Naive thymus-derived CD8-positive, alpha-beta T cell (primary cell): ENCODE results near the gene OCA2. TPM values are rescaled to one million over a fixed set of nuclear protein-coding genes. Genes with fewer than 3 reads are reported as not detected.

Experiments
- ATAC-seq, 2 donors: fragments of 150-1000 bp; cut with Tn5 transposase in 1 of 2; sonication (Bioruptor Pico), chemical (Tn5 transposase) in 1 of 2; 1 replicate in 1 of 2; 2 replicates in 1 of 2; pipeline ENCODE4 v1.10.0; 2021; ENCODE audit warnings: mild to moderate bottlenecking in 2 of 2, moderate library complexity in 2 of 2
- POLR2A ChIA-PET: fragments of 350-600 bp; sonication (Branson Sonifier 250); formaldehyde crosslinking; loops from one replicate; lab custom pipeline; 2021; ENCODE audit warnings: antibody characterized with exemption; lab: Charles Lee
- DNase-seq, 10 donors: peaks; one replicate each; pipeline versions ENCODE4 v3.0.0 to v3.0.0-alpha.2; 2020 to 2022
- H3K27ac Mint-ChIP-seq, 10 donors: one replicate each; pipeline ENCODE4 v1.8.0; 2020 to 2022; ENCODE audit warnings: mild to moderate bottlenecking in 10 of 10, mixed read lengths in 10 of 10, moderate library complexity in 4 of 10, inconsistent platforms in 1 of 10
- H3K27me3 Mint-ChIP-seq, 5 donors: one replicate each; pipeline ENCODE4 v1.8.0; 2021 to 2022; ENCODE audit warnings: mixed read lengths in 5 of 5
- H3K36me3 Mint-ChIP-seq, 3 donors: one replicate each; pipeline ENCODE4 v1.8.0; 2020 to 2022; ENCODE audit warnings: mixed read lengths in 3 of 3, mild to moderate bottlenecking in 2 of 3, inconsistent platforms in 1 of 3
- H3K4me1 Mint-ChIP-seq, 4 donors: one replicate each; pipeline ENCODE4 v1.8.0; 2021 to 2022; ENCODE audit warnings: mixed read lengths in 4 of 4
- H3K4me3 Mint-ChIP-seq, 10 donors: one replicate each; pipeline ENCODE4 v1.8.0; 2020 to 2022; ENCODE audit warnings: mild to moderate bottlenecking in 10 of 10, mixed read lengths in 10 of 10, moderate library complexity in 6 of 10, inconsistent platforms in 1 of 10
- H3K9me3 Mint-ChIP-seq, 9 donors: one replicate each; pipeline ENCODE4 v1.8.0; 2020 to 2022; ENCODE audit warnings: mixed read lengths in 9 of 9, mild to moderate bottlenecking in 3 of 9, inconsistent platforms in 1 of 9, moderate library complexity in 1 of 9
- polyA plus RNA-seq, 3 donors: library from polyadenylated mRNA; unstranded; fragments of 300-500 nt; fragmentation: Illumina TruSeq; gene quantifications; one replicate each; pipeline ENCODE4 v1.2.3, GENCODE V29; 2021
- total RNA-seq, 8 experiments: library from RNA in 2 of 8; stranded (reverse) in 2 of 8; gene quantifications; one replicate each; pipeline ENCODE4 v1.2.3 and lab custom pipeline; 2021 to 2026

The OCA2 gene
- total and polyA plus RNA-seq, 5 experiments from 2014 or later = not detected

- Mint-ChIP-seq H3K27ac (no peak overlapping the region), H3K27me3 (peaks cover 0 to 12% (median 1%) of the 10 kb centered on the region in 5 donors), H3K4me3 (no peak overlapping the region), H3K36me3 (no peaks in the 10 kb centered on the region), H3K4me1 (no peaks in the 10 kb centered on the region), H3K9me3 (peaks cover 0 to 12% (median 2%) of the 10 kb centered on the region in 9 donors)
- ATAC-seq (no peak), DNase-seq (no peak)
- POLR2A ChIA-PET = no interaction called here
Measured at GRCh38 chr15:27805261-27806220, 293.6 kb downstream of the OCA2 start.

- Mint-ChIP-seq H3K4me1 (no peaks in the 10 kb centered on the region), H3K9me3 (peaks cover 0 to 16% (median 6%) of the 10 kb centered on the region in 9 donors), H3K36me3 (no peaks in the 10 kb centered on the region), H3K27ac (no peak overlapping the region), H3K4me3 (no peak overlapping the region), H3K27me3 (peaks cover 0 to 12% (median 0%) of the 10 kb centered on the region in 5 donors)
- POLR2A ChIA-PET = no interaction called here
- ATAC-seq = no peak
- DNase-seq = no peak
Measured at GRCh38 chr15:27804569-27805260, 294.4 kb downstream of the OCA2 start.

GRCh38 chr15:27798807-27799206, 300.3 kb downstream of the OCA2 start:
- Mint-ChIP-seq H3K27ac (no peak overlapping the region), H3K4me1 (no peaks in the 10 kb centered on the region), H3K4me3 (no peak overlapping the region), H3K9me3 (peaks cover 0 to 13% (median 0%) of the 10 kb centered on the region in 9 donors), H3K36me3 (no peaks in the 10 kb centered on the region), H3K27me3 (peaks cover 0 to 17% (median 5%) of the 10 kb centered on the region in 5 donors)
- POLR2A ChIA-PET = no interaction called here
- DNase-seq = no peak
- ATAC-seq = no peak

- Mint-ChIP-seq H3K27me3 (peaks cover 0 to 18% (median 5%) of the 10 kb centered on the region in 5 donors), H3K36me3 (no peaks in the 10 kb centered on the region), H3K27ac (no peak overlapping the region), H3K4me3 (no peak overlapping the region), H3K9me3 (peaks cover 0 to 13% (median 0%) of the 10 kb centered on the region in 9 donors), H3K4me1 (no peaks in the 10 kb centered on the region)
- POLR2A ChIA-PET = no interaction called here
- ATAC-seq (no peak), DNase-seq (no peak)
Measured at GRCh38 chr15:27797765-27798164, 301.4 kb downstream of the OCA2 start.

GRCh38 chr15:27796405-27797320, 302.5 kb downstream of the OCA2 start:
- POLR2A ChIA-PET = no interaction called here
- H3K4me1 Mint-ChIP-seq = no peaks in the 10 kb centered on the region
- H3K27me3 Mint-ChIP-seq = peaks cover 0 to 29% (median 7%) of the 10 kb centered on the region in 5 donors
- no peaks in the 10 kb centered on the region for H3K36me3 Mint-ChIP-seq
- no peak overlapping the region for H3K27ac Mint-ChIP-seq
- no peak overlapping the region for H3K4me3 Mint-ChIP-seq
- no peak for DNase-seq
- no peak for ATAC-seq
- peaks cover 0 to 13% (median 4%) of the 10 kb centered on the region in 9 donors for H3K9me3 Mint-ChIP-seq

GRCh38 chr15:27792756-27793264, 306.3 kb downstream of the OCA2 start:
- peaks cover 0 to 25% (median 7%) of the 10 kb centered on the region in 5 donors for H3K27me3 Mint-ChIP-seq
- H3K36me3 Mint-ChIP-seq = no peaks in the 10 kb centered on the region
- no peak overlapping the region for H3K27ac Mint-ChIP-seq
- POLR2A ChIA-PET = no interaction called here
- H3K9me3 Mint-ChIP-seq = peaks cover 0 to 11% (median 3%) of the 10 kb centered on the region in 9 donors
- DNase-seq (no peak), ATAC-seq (no peak)
- H3K4me3 Mint-ChIP-seq = no peak overlapping the region
- H3K4me1 Mint-ChIP-seq = no peaks in the 10 kb centered on the region

GRCh38 chr15:27790270-27790669, 308.8 kb downstream of the OCA2 start:
- DNase-seq (no peak), ATAC-seq (no peak)
- Mint-ChIP-seq H3K4me3 (no peak overlapping the region), H3K27me3 (peaks cover 0 to 13% (median 3%) of the 10 kb centered on the region in 5 donors), H3K27ac (no peak overlapping the region), H3K36me3 (no peaks in the 10 kb centered on the region), H3K4me1 (no peaks in the 10 kb centered on the region), H3K9me3 (peaks cover 0 to 11% (median 0%) of the 10 kb centered on the region in 9 donors)
- POLR2A ChIA-PET = no interaction called here

GRCh38 chr15:27787931-27788330, 311.2 kb downstream of the OCA2 start:
- ATAC-seq = no peak
- H3K36me3 Mint-ChIP-seq = no peaks in the 10 kb centered on the region
- DNase-seq = no peak
- no peaks in the 10 kb centered on the region for H3K4me1 Mint-ChIP-seq
- peaks cover 0 to 11% (median 0%) of the 10 kb centered on the region in 9 donors for H3K9me3 Mint-ChIP-seq
- no peak overlapping the region for H3K27ac Mint-ChIP-seq
- H3K4me3 Mint-ChIP-seq = no peak overlapping the region
- H3K27me3 Mint-ChIP-seq = peaks cover 0 to 12% (median 3%) of the 10 kb centered on the region in 5 donors
- POLR2A ChIA-PET = no interaction called here

- Mint-ChIP-seq H3K4me3 (no peak overlapping the region), H3K4me1 (no peaks in the 10 kb centered on the region), H3K27ac (no peak overlapping the region), H3K36me3 (no peaks in the 10 kb centered on the region), H3K27me3 (peaks cover 0 to 2% (median 0%) of the 10 kb centered on the region in 5 donors), H3K9me3 (peaks cover 0 to 10% (median 0%) of the 10 kb centered on the region in 9 donors)
- POLR2A ChIA-PET = no interaction called here
- ATAC-seq (no peak), DNase-seq (no peak)
Measured at GRCh38 chr15:27784107-27784506, 315.0 kb downstream of the OCA2 start.

GRCh38 chr15:27783678-27784077, 315.4 kb downstream of the OCA2 start:
- Mint-ChIP-seq H3K27ac (no peak overlapping the region), H3K36me3 (no peaks in the 10 kb centered on the region), H3K4me3 (no peak overlapping the region), H3K4me1 (no peaks in the 10 kb centered on the region), H3K9me3 (peaks cover 0 to 10% (median 0%) of the 10 kb centered on the region in 9 donors), H3K27me3 (peaks cover 0 to 2% (median 0%) of the 10 kb centered on the region in 5 donors)
- POLR2A ChIA-PET = no interaction called here
- ATAC-seq = no peak
- no peak for DNase-seq

GRCh38 chr15:27782125-27782524, 317.0 kb downstream of the OCA2 start:
- H3K27ac Mint-ChIP-seq = no peak overlapping the region
- no peaks in the 10 kb centered on the region for H3K4me1 Mint-ChIP-seq
- H3K9me3 Mint-ChIP-seq = peaks cover 0 to 10% (median 0%) of the 10 kb centered on the region in 9 donors
- peaks cover 0 to 2% (median 0%) of the 10 kb centered on the region in 5 donors for H3K27me3 Mint-ChIP-seq
- no peak for ATAC-seq
- H3K36me3 Mint-ChIP-seq = no peaks in the 10 kb centered on the region
- no peak for DNase-seq
- no peak overlapping the region for H3K4me3 Mint-ChIP-seq
- POLR2A ChIA-PET = no interaction called here

GRCh38 chr15:27776501-27776900, 322.6 kb downstream of the OCA2 start:
- DNase-seq (no peak), ATAC-seq (no peak)
- H3K36me3 Mint-ChIP-seq = peaks cover 0 to 4% (median 0%) of the 10 kb centered on the region in 3 donors
- POLR2A ChIA-PET = no interaction called here
- H3K9me3 Mint-ChIP-seq = peaks cover 3 to 10% (median 4%) of the 10 kb centered on the region in 9 donors
- no peaks in the 10 kb centered on the region for H3K4me1 Mint-ChIP-seq
- no peak overlapping the region for H3K4me3 Mint-ChIP-seq
- H3K27ac Mint-ChIP-seq = no peak overlapping the region
- H3K27me3 Mint-ChIP-seq = peaks cover 0 to 8% (median 0%) of the 10 kb centered on the region in 5 donors
